GM23248 (cell line): ENCODE measurements around the gene TPGS1.

Source experiments
- EZH2 ChIP-seq: fragments of 200-600 bp; sonication (generic); IDR thresholded peaks from 2 replicates; pipeline ENCODE4 v1.6.1; 2018; ENCODE audit warnings: antibody characterized with exemption, mild to moderate bottlenecking; ENCODE audit not compliant: insufficient read depth, poor library complexity, severe bottlenecking
- EZH2phosphoT487 ChIP-seq: fragments of 200-600 bp; sonication (generic); IDR thresholded peaks from 2 replicates; pipeline ENCODE4 v1.6.1; 2018; ENCODE audit warnings: antibody characterized with exemption, moderate library complexity, mild to moderate bottlenecking, low read depth; ENCODE audit not compliant: insufficient read depth

- TF ChIP-seq EZH2phosphoT487: no peak
- TF ChIP-seq EZH2: no peak
These were observed 17.7 kb upstream of the TPGS1 start for GRCh38 chr19:489418-490196.
